OCI-LY7 (cell line): ENCODE results near the gene IRF2BP2. TPM values are rescaled to one million over a fixed set of nuclear protein-coding genes. Genes with fewer than 3 reads are reported as not detected.

Experiments used
- BruUV-seq: library from RNA; stranded (reverse); fragments of 400-500 nt; replicated peaks from 2 replicates; lab custom pipeline; 2021; lab: Mats Ljungman, UMichigan
- CTCF ChIA-PET: fragments of 300-600 bp; sonication (Branson Sonifier 250); formaldehyde crosslinking; loops from one replicate; lab custom pipeline; 2022; ENCODE audit warnings: antibody characterized with exemption; ENCODE audit not compliant: unreplicated experiment; lab: Charles Lee
- POLR2A ChIA-PET: fragments of 300-600 bp; sonication (Branson Sonifier 250); formaldehyde crosslinking; loops from one replicate; lab custom pipeline; 2022; ENCODE audit warnings: antibody characterized with exemption; lab: Charles Lee
- DNase-seq: peaks from one replicate; pipeline ENCODE4 v3.0.0-alpha.2; 2015; ENCODE audit warnings: low spot score
- H2AFZ ChIP-seq: fragments of 200-600 bp; sonication (generic), shearing (Covaris generic); 2 replicates; pipeline ENCODE4 v1.6.1; 2014; ENCODE audit warnings: mild to moderate bottlenecking, antibody characterized with exemption, low read length, moderate library complexity
- H3K27ac ChIP-seq: fragments of 200-600 bp; sonication (generic); 2 replicates; pipeline ENCODE4 v1.5.1; 2014; ENCODE audit warnings: mixed run types, low read depth, mild to moderate bottlenecking, moderate library complexity, low read length, inconsistent platforms; ENCODE audit not compliant: poor library complexity, severe bottlenecking
- H3K36me3 ChIP-seq: fragments of 200-600 bp; sonication (generic); 2 replicates; pipeline ENCODE4 v1.6.1; 2014; ENCODE audit warnings: mild to moderate bottlenecking, antibody characterized with exemption, low read length, moderate library complexity, mixed read lengths; ENCODE audit not compliant: insufficient read depth
- H3K4me1 ChIP-seq: fragments of 200-600 bp; sonication (generic); 2 replicates; pipeline ENCODE4 v1.5.1; 2014; ENCODE audit warnings: mild to moderate bottlenecking, low read length; ENCODE audit not compliant: insufficient read depth, poor library complexity, severe bottlenecking
- H3K4me2 ChIP-seq: fragments of 200-600 bp; sonication (generic); 2 replicates; pipeline ENCODE4 v1.6.1; 2014; ENCODE audit warnings: mild to moderate bottlenecking, low read length
- H3K4me3 ChIP-seq: fragments of 200-600 bp; sonication (generic); 2 replicates; pipeline ENCODE4 v1.5.1; 2014; ENCODE audit warnings: mild to moderate bottlenecking, low read depth, low read length; ENCODE audit not compliant: poor library complexity, severe bottlenecking
- H3K79me2 ChIP-seq: fragments of 200-600 bp; sonication (generic); 2 replicates; pipeline ENCODE4 v1.6.1; 2016; ENCODE audit warnings: low read depth, mild to moderate bottlenecking, low read length, moderate library complexity, mixed read lengths; ENCODE audit not compliant: insufficient read depth
- H3K9me2 ChIP-seq: fragments of 200-600 bp; sonication (generic); 2 replicates; pipeline ENCODE4 v1.6.1; 2016; ENCODE audit warnings: mild to moderate bottlenecking, low read length, mixed read lengths; ENCODE audit not compliant: insufficient read depth
- H3K9me3 ChIP-seq: fragments of 200-600 bp; sonication (generic); 2 replicates; pipeline ENCODE4 v1.6.1; 2014; ENCODE audit warnings: mild to moderate bottlenecking, mixed run types, low read length, mixed read lengths
- H4K20me1 ChIP-seq: fragments of 200-600 bp; sonication (generic); 2 replicates; pipeline ENCODE4 v1.6.1; 2014; ENCODE audit warnings: mild to moderate bottlenecking, antibody characterized with exemption, low read length, moderate library complexity, mixed read lengths; ENCODE audit not compliant: insufficient read depth
- EZH2phosphoT487 ChIP-seq: fragments of 200-600 bp; sonication (generic); IDR thresholded peaks from 2 replicates; pipeline ENCODE4 v1.6.1; 2018; ENCODE audit warnings: low read depth, borderline replicate concordance, mild to moderate bottlenecking, mixed run types, antibody characterized with exemption, low read length, moderate library complexity, mixed read lengths
- intact Hi-C: fragments of 100-400 bp; cut with micrococcal nuclease; formaldehyde crosslinking; loops from one replicate; pipeline ENCODE4 v1.10.0; 2022; ENCODE audit not compliant: unreplicated experiment
- total RNA-seq, 2 experiments: library from RNA; depleted of rRNA in 1 of 2; stranded (reverse); fragments of >200 nt in 1 of 2; shearing (Covaris generic) in 1 of 2; gene quantifications; 2 replicates each; pipeline ENCODE4 v1.2.3, GENCODE V29; 2014 to 2022
- TF ChIP-seq, protein P1 (sequence below): fragments of 200-600 bp; sonication (generic); conservative IDR thresholded peaks from 2 replicates; pipeline ENCODE4 v1.5.1; 2014; ENCODE audit warnings: mild to moderate bottlenecking, antibody characterized with exemption, low read length, moderate library complexity, mixed read lengths

The IRF2BP2 gene
- total RNA-seq, 2 experiments from 2014 or later, result 40.6 to 65.9 TPM

DNA sequence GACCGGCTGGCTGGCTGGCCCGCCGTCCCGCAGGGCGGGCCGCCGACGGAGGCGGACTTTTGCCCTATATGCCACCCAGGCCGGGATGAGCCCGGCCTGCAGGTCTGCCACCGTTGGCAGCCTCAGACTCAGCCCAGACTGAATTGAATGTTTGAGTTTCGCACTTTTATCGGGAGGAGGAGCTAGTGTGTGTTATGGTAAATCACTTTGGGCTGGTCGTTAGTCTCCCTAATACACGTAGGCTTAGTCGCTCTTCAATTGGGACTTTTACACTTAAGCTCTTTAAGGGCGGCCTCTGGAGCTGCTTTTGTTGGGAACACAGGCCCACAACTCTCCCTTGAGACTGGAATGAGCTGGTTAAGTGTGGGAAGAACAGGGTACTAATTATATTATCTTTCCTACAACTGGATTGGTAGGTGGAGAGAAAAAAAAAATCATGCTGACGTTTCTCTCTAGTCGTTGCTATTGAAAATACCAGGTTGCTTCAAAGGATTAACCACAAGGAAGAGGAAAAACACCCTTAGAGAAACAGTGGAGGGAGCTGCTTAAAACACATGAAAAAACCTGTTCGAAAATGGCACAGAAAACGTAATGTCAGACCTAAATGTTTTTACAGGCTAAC, 1.4 kb upstream of the IRF2BP2 start:
- Histone ChIP-seq H3K27ac (peak overlapping the region; percentile 80), H3K9me2 (no peaks in the 10 kb centered on the region), H3K4me2 (peak overlapping the region; percentile 99), H4K20me1 (no peaks in the 10 kb centered on the region), H2AFZ (peak overlapping the region; percentile 83; the same call in 1 of the 2 replicates), H3K79me2 (peaks cover 17% of the 10 kb centered on the region; the same call in 1 of the 2 replicates), H3K4me3 (peak overlapping the region; percentile 70), H3K9me3 (no peaks in the 10 kb centered on the region), H3K36me3 (peaks cover 15% of the 10 kb centered on the region), H3K4me1 (peaks cover 59% of the 10 kb centered on the region)
- intact Hi-C loops, result loop anchor here (2.0 to 10.0 kb wide), 4 partner anchors 161 to 366 kb away; partner anchors contain the start of gene COA6
- ChIA-PET POLR2A (interaction anchor here (0.6 to 5.8 kb wide), 40 partner anchors 8 to 890 kb away, joined by 3 to 50 read pairs (median 4); partner anchors contain the start of gene TARBP1), CTCF (interaction anchor here (0.8 to 1.4 kb wide), 4 partner anchors 13 to 493 kb away, joined by 3 to 4 read pairs (median 4); no protein-coding TSS in a partner anchor)
- DNase-seq, result peak; percentile 84
- TSS peak; percentile 68 for BruUV-seq
- no peak for TF ChIP-seq EZH2phosphoT487
- TF ChIP-seq, protein P1, sequence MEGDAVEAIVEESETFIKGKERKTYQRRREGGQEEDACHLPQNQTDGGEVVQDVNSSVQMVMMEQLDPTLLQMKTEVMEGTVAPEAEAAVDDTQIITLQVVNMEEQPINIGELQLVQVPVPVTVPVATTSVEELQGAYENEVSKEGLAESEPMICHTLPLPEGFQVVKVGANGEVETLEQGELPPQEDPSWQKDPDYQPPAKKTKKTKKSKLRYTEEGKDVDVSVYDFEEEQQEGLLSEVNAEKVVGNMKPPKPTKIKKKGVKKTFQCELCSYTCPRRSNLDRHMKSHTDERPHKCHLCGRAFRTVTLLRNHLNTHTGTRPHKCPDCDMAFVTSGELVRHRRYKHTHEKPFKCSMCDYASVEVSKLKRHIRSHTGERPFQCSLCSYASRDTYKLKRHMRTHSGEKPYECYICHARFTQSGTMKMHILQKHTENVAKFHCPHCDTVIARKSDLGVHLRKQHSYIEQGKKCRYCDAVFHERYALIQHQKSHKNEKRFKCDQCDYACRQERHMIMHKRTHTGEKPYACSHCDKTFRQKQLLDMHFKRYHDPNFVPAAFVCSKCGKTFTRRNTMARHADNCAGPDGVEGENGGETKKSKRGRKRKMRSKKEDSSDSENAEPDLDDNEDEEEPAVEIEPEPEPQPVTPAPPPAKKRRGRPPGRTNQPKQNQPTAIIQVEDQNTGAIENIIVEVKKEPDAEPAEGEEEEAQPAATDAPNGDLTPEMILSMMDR, result peak; percentile 38

GRCh38 chr1:234610666-234611224, 767 bp upstream of the IRF2BP2 start:
- TF ChIP-seq EZH2phosphoT487, result no peak
- TF ChIP-seq, protein P1, result no peak
- Histone ChIP-seq H2AFZ (peak overlapping the region; percentile 83; the same call in 1 of the 2 replicates), H3K36me3 (peaks cover 20% of the 10 kb centered on the region), H3K9me2 (no peaks in the 10 kb centered on the region), H3K79me2 (peaks cover 23% of the 10 kb centered on the region; the same call in 1 of the 2 replicates), H3K4me2 (peak overlapping the region; percentile 99), H3K4me3 (peak overlapping the region; percentile 70), H3K27ac (peak overlapping the region; percentile 80), H4K20me1 (peaks cover 3% of the 10 kb centered on the region; the same call in 1 of the 2 replicates), H3K4me1 (peaks cover 62% of the 10 kb centered on the region), H3K9me3 (no peaks in the 10 kb centered on the region)
- ChIA-PET POLR2A (interaction anchor here (0.7 to 5.8 kb wide), 19 partner anchors 9 to 891 kb away, joined by 3 to 50 read pairs (median 4); partner anchors contain the start of gene TARBP1), CTCF (interaction anchor here (1.0 kb wide), 1 partner anchor 115 kb away, joined by 3 read pairs; no protein-coding TSS in a partner anchor)
- intact Hi-C loops, result loop anchor here (1.0 to 10.0 kb wide), 5 partner anchors 162 to 367 kb away; partner anchors contain the start of gene COA6
- peak; percentile 79 for DNase-seq
- BruUV-seq, result no TSS peak
